Measurements from ENCODE around the gene INAFM2. TPM values are rescaled to one million over a fixed set of nuclear protein-coding genes. Genes with fewer than 3 reads are reported as not detected.

Gene INAFM2
- total RNA-seq, 1 donor from 2014 or later = 80.6 TPM

GRCh38 chr15:40312370-40313158 lies 10.9 kb upstream of the INAFM2 start:
- no peaks in the 10 kb centered on the region for H3K9me3 Mint-ChIP-seq (ENCODE audit: low read depth)
- H3K27me3 Mint-ChIP-seq (ENCODE audit: low read depth) = peaks cover 3% of the 10 kb centered on the region
- no peak overlapping the region for H3K27ac Mint-ChIP-seq (ENCODE audit: unreplicated experiment)
- TF ChIP-seq, protein P1, sequence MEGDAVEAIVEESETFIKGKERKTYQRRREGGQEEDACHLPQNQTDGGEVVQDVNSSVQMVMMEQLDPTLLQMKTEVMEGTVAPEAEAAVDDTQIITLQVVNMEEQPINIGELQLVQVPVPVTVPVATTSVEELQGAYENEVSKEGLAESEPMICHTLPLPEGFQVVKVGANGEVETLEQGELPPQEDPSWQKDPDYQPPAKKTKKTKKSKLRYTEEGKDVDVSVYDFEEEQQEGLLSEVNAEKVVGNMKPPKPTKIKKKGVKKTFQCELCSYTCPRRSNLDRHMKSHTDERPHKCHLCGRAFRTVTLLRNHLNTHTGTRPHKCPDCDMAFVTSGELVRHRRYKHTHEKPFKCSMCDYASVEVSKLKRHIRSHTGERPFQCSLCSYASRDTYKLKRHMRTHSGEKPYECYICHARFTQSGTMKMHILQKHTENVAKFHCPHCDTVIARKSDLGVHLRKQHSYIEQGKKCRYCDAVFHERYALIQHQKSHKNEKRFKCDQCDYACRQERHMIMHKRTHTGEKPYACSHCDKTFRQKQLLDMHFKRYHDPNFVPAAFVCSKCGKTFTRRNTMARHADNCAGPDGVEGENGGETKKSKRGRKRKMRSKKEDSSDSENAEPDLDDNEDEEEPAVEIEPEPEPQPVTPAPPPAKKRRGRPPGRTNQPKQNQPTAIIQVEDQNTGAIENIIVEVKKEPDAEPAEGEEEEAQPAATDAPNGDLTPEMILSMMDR (IDR thresholded peaks at IDR 0.05) = no peak
- no peak overlapping the region for H3K4me3 Mint-ChIP-seq (ENCODE audit: unreplicated experiment)
- no peaks in the 10 kb centered on the region for H3K36me3 Mint-ChIP-seq (ENCODE audit: low read depth)
- peaks cover 32% of the 10 kb centered on the region for H3K4me1 Mint-ChIP-seq (ENCODE audit: low read depth)
- DNase-seq (ENCODE audit: low spot score) = no peak

- H3K36me3 Mint-ChIP-seq (ENCODE audit: low read depth) = no peaks in the 10 kb centered on the region
- H3K9me3 Mint-ChIP-seq (ENCODE audit: low read depth) = no peaks in the 10 kb centered on the region
- H3K27me3 Mint-ChIP-seq (ENCODE audit: low read depth) = peaks cover 3% of the 10 kb centered on the region
- peak overlapping the region; percentile 61 for H3K27ac Mint-ChIP-seq (ENCODE audit: unreplicated experiment)
- peaks cover 30% of the 10 kb centered on the region for H3K4me1 Mint-ChIP-seq (ENCODE audit: low read depth)
- no peak for DNase-seq (ENCODE audit: low spot score)
- peak overlapping the region; percentile 33 for H3K4me3 Mint-ChIP-seq (ENCODE audit: unreplicated experiment)
- TF ChIP-seq, protein P1 (IDR thresholded peaks at IDR 0.05) = no peak
Measured at GRCh38 chr15:40313531-40314398, 9.7 kb upstream of the INAFM2 start.

DNA sequence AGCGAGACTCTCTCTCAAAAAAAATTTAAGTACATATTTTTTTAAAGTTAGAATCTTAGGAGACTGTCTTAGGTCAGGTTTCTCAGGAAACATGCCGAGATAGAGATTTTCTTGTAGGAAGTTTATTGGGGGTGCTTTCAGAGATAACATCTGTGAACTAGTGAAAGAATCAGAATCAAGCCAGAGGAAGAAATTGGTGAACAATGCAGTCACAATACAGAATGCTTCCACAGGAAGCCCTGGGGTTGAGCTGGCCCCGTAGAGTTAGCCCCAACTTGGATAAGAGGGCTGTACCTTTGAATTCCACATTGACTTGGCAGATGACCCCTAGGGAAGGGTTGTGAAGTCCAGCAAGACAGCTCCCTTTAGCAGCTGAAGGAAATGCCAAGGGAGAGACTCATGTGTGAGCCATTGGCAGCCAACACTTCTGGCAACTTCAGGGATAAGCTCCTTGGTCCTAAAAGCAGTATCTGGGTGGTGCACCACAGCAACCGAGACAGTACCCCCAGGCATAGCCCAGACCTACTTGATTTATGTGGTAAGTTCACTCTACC lies 8.7 kb upstream of the INAFM2 start:
- no peak for DNase-seq (ENCODE audit: low spot score)

GRCh38 chr15:40316931-40317330 lies 6.6 kb upstream of the INAFM2 start:
- Mint-ChIP-seq H3K27ac (ENCODE audit: unreplicated experiment) (no peak overlapping the region), H3K36me3 (ENCODE audit: low read depth) (no peaks in the 10 kb centered on the region), H3K4me3 (ENCODE audit: unreplicated experiment) (no peak overlapping the region), H3K27me3 (ENCODE audit: low read depth) (peaks cover 2% of the 10 kb centered on the region), H3K4me1 (ENCODE audit: low read depth) (peaks cover 37% of the 10 kb centered on the region), H3K9me3 (ENCODE audit: low read depth) (no peaks in the 10 kb centered on the region)
- DNase-seq (ENCODE audit: low spot score) = no peak
- TF ChIP-seq, protein P1 (IDR thresholded peaks at IDR 0.05) = no peak

More for the DNA sequence above, 8.7 kb upstream of the INAFM2 start:
- peaks cover 3% of the 10 kb centered on the region for H3K27me3 Mint-ChIP-seq (ENCODE audit: low read depth)
- TF ChIP-seq, protein P1 (IDR thresholded peaks at IDR 0.05) = no peak
- peak overlapping the region; percentile 32 for H3K27ac Mint-ChIP-seq (ENCODE audit: unreplicated experiment)
- H3K9me3 Mint-ChIP-seq (ENCODE audit: low read depth) = no peaks in the 10 kb centered on the region
- no peaks in the 10 kb centered on the region for H3K36me3 Mint-ChIP-seq (ENCODE audit: low read depth)
- H3K4me3 Mint-ChIP-seq (ENCODE audit: unreplicated experiment) = no peak overlapping the region
- peaks cover 27% of the 10 kb centered on the region for H3K4me1 Mint-ChIP-seq (ENCODE audit: low read depth)

- DNase-seq (ENCODE audit: low spot score) = no peak
- peaks cover 44% of the 10 kb centered on the region for H3K4me1 Mint-ChIP-seq (ENCODE audit: low read depth)
- H3K27ac Mint-ChIP-seq (ENCODE audit: unreplicated experiment) = no peak overlapping the region
- peaks cover 2% of the 10 kb centered on the region for H3K27me3 Mint-ChIP-seq (ENCODE audit: low read depth)
- no peak overlapping the region for H3K4me3 Mint-ChIP-seq (ENCODE audit: unreplicated experiment)
- TF ChIP-seq, protein P1 (IDR thresholded peaks at IDR 0.05) = no peak
- H3K36me3 Mint-ChIP-seq (ENCODE audit: low read depth) = no peaks in the 10 kb centered on the region
- H3K9me3 Mint-ChIP-seq (ENCODE audit: low read depth) = no peaks in the 10 kb centered on the region
Measured at GRCh38 chr15:40317580-40317979, 5.9 kb upstream of the INAFM2 start.
